ENCODE results near the gene HNRNPM. TPM values are rescaled to one million over a fixed set of nuclear protein-coding genes. Genes with fewer than 3 reads are reported as not detected.

Gene HNRNPM
- total RNA-seq, 1 donor from 2014 or later = 198 TPM

DNA sequence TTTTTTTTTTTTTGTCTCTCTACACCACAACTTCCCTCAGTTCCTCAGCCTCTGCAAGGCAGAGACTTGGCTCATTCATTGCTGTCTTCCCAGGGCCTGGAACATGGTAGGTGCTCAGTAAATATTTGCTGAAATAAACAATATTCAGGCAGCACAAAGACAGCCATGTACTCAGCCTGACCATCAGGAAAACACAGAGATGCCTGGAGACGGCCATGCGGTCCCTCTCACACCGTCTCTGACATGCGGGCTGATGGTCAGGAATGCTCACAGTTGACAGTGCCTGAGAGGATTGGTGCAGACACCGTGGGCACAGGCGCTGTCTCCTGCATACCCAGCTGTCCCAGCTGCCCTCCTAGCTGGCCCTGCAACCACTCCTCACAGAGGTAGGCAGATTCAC, 56.7 kb downstream of the HNRNPM start:
- H3K9me3 ChIP-seq = no peaks in the 10 kb centered on the region
- no peaks in the 10 kb centered on the region for H3K27me3 ChIP-seq
- no peak overlapping the region for H3K4me3 ChIP-seq
- no peaks in the 10 kb centered on the region for H3K36me3 ChIP-seq
- TF ChIP-seq, protein P1, sequence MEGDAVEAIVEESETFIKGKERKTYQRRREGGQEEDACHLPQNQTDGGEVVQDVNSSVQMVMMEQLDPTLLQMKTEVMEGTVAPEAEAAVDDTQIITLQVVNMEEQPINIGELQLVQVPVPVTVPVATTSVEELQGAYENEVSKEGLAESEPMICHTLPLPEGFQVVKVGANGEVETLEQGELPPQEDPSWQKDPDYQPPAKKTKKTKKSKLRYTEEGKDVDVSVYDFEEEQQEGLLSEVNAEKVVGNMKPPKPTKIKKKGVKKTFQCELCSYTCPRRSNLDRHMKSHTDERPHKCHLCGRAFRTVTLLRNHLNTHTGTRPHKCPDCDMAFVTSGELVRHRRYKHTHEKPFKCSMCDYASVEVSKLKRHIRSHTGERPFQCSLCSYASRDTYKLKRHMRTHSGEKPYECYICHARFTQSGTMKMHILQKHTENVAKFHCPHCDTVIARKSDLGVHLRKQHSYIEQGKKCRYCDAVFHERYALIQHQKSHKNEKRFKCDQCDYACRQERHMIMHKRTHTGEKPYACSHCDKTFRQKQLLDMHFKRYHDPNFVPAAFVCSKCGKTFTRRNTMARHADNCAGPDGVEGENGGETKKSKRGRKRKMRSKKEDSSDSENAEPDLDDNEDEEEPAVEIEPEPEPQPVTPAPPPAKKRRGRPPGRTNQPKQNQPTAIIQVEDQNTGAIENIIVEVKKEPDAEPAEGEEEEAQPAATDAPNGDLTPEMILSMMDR (IDR thresholded peaks at IDR 0.05) = no peak
- no peak for DNase-seq (ENCODE audit: low spot score in 2 of 2)
- H3K4me1 ChIP-seq = peaks cover 7 to 8% of the 10 kb centered on the region in 2 donors
- intact Hi-C loops (cut with DNase I) = no loop called here
- no peak overlapping the region for H3K27ac ChIP-seq

DNA sequence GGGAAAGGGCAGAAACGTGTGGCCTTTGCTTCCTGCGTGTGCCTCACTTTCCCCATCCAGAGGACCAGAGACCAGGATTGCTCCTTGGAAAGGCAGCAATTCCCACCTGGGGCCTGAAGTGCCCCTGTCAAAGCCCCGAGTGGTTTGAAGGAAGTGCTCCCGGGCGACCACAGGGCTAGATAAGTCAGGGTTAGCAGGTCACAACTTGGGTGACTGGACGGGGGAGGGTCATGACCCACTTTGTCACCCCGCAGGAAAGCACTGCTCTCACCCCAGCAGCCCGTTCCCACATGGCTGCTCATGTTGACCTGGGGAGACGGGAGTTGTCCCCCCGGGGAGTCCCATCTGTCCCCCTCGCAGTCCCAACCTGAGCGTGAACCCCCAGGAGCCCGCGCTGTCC, 57.2 kb downstream of the HNRNPM start:
- no peak for DNase-seq (ENCODE audit: low spot score in 2 of 2)
- H3K4me1 ChIP-seq = peaks cover 7 to 10% of the 10 kb centered on the region in 2 donors
- no peaks in the 10 kb centered on the region for H3K27me3 ChIP-seq
- no peaks in the 10 kb centered on the region for H3K9me3 ChIP-seq
- no peak overlapping the region for H3K4me3 ChIP-seq
- intact Hi-C loops (cut with DNase I) = no loop called here
- no peak overlapping the region for H3K27ac ChIP-seq
- TF ChIP-seq, protein P1 (IDR thresholded peaks at IDR 0.05) = no peak
- H3K36me3 ChIP-seq = no peaks in the 10 kb centered on the region

DNA sequence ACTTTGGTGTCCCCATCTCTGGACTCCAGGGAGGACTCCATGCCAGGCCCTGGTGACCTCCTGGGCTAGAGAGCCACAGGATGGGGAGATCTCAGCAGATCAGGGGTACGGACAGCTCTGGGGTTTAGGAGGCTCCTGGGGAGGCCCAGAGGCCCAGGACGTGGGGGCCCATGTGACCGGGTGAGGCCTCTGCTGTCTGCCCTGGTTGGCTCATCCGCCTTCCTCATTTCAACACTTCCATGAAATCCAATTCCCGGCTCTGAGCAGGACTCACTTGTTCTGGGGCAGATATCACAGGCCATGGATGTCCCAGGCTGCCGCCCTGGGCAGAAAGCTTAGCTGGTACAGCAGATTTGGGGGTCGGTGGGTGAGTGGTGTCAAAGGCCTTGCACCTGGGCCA, 58.7 kb downstream of the HNRNPM start:
- no peak overlapping the region for H3K4me3 ChIP-seq
- no peak for DNase-seq (ENCODE audit: low spot score in 2 of 2)

DNA sequence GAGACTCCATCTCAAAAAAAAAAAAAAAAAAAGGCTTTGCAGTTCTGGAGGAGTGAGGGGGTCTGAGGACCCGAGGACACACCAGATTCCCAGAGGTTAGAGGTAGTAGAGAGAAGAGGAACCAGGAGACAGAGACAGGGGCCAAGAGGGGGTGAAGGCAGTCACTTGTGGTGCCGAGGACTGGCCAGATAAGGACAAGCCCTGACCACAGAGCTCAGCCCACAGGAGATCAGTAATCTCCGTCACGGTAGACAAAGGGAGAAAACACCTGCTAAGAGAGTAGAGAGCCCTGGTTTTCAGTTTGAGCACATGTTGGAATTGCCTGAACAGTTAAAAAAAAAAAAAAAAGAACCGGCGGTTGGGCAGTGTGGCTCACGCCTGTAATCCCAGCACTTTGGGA, 59.4 kb downstream of the HNRNPM start:
- Histone ChIP-seq H3K9me3 (no peaks in the 10 kb centered on the region), H3K4me3 (no peak overlapping the region), H3K27ac (no peak overlapping the region), H3K4me1 (peaks cover 7 to 10% of the 10 kb centered on the region in 2 donors), H3K27me3 (no peaks in the 10 kb centered on the region), H3K36me3 (no peaks in the 10 kb centered on the region)
- intact Hi-C loops (cut with DNase I) = no loop called here
- TF ChIP-seq, protein P1 (IDR thresholded peaks at IDR 0.05) = no peak
- DNase-seq (ENCODE audit: low spot score in 2 of 2) = no peak

More for the DNA sequence above, 58.7 kb downstream of the HNRNPM start:
- no peaks in the 10 kb centered on the region for H3K36me3 ChIP-seq
- no peak overlapping the region for H3K27ac ChIP-seq
- TF ChIP-seq, protein P1 (IDR thresholded peaks at IDR 0.05) = no peak
- intact Hi-C loops (cut with DNase I) = no loop called here
- H3K27me3 ChIP-seq = no peaks in the 10 kb centered on the region
- H3K9me3 ChIP-seq = no peaks in the 10 kb centered on the region
- H3K4me1 ChIP-seq = peaks cover 7 to 10% of the 10 kb centered on the region in 2 donors

DNA sequence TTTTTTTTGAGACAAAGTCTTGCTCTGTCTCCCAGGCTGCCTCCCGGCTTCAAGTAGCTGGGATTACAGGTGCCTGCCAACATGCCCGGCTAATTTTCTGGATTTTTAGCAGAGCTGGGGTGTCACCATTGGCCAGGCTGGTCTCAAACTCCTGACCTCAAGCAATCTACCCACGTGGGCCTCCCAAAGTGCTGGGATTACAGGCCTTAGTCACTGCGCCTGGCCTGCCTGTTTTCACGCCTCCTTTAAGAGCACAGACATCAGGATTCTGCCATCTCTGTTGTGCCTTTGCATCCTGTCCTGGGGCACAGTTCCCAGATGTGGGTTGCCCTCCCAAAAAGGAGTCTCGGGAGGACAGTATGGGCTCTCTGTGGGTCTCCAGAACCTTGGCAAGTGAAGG, 60.1 kb downstream of the HNRNPM start:
- H3K27ac ChIP-seq = no peak overlapping the region
- H3K4me3 ChIP-seq = no peak overlapping the region
- DNase-seq (ENCODE audit: low spot score in 2 of 2) = no peak
- intact Hi-C loops (cut with DNase I) = no loop called here
- H3K27me3 ChIP-seq = no peaks in the 10 kb centered on the region
- peaks cover 7 to 10% of the 10 kb centered on the region in 2 donors for H3K4me1 ChIP-seq
- TF ChIP-seq, protein P1 (IDR thresholded peaks at IDR 0.05) = no peak
- peaks cover 0 to 5% of the 10 kb centered on the region in 2 donors for H3K36me3 ChIP-seq
- H3K9me3 ChIP-seq = no peaks in the 10 kb centered on the region
